Left ventricle myocardium inferior (tissue), 1 donor: Measurements from ENCODE around the gene ITPKB. TPM values are rescaled to one million over a fixed set of nuclear protein-coding genes. Genes with fewer than 3 reads are reported as not detected.

Experiments
- DNase-seq: peaks from one replicate; pipeline ENCODE4 v3.0.0-alpha.2; 2020
- H3K27ac ChIP-seq: fragments of 200-600 bp; replicated peaks from 2 replicates; pipeline ENCODE4 v1.8.0; 2021
- H3K27me3 ChIP-seq: fragments of 200-600 bp; 2 replicates; pipeline ENCODE4 v1.8.0; 2021; ENCODE audit warnings: low read depth
- H3K36me3 ChIP-seq: fragments of 200-600 bp; 2 replicates; pipeline ENCODE4 v1.8.0; 2021
- H3K4me1 ChIP-seq: fragments of 200-600 bp; 2 replicates; pipeline ENCODE4 v1.8.0; 2021
- H3K4me3 ChIP-seq: fragments of 200-600 bp; 2 replicates; pipeline ENCODE4 v1.8.0; 2021; ENCODE audit warnings: mild to moderate bottlenecking, moderate library complexity
- H3K9me3 ChIP-seq: fragments of 200-600 bp; replicated peaks from 2 replicates; pipeline ENCODE4 v1.8.0; 2021
- intact Hi-C: fragments of 100-400 bp; cut with micrococcal nuclease; formaldehyde crosslinking; loops from one replicate; pipeline ENCODE4 v1.11.0; 2022
- total RNA-seq: library from RNA; stranded (reverse); fragmentation: NEBNext Ultra II Directional; extraction: Animal tissue kit (Norgen Biotek cat#: 25700); gene quantifications from one replicate; pipeline ENCODE4 v1.2.1, GENCODE V29; 2021
- TF ChIP-seq, protein P1 (sequence below): fragments of 200-600 bp; IDR thresholded peaks from 2 replicates; pipeline ENCODE4 v1.8.0; 2021; ENCODE audit warnings: antibody characterized with exemption, mild to moderate bottlenecking, borderline replicate concordance
- donor health status: DM: no; HTN: yes; CAD: no; lungs with severe emphysema.

The ITPKB gene
- total RNA-seq, 1 donor from 2014 or later = 15.7 TPM

- no peak overlapping the region for H3K27ac ChIP-seq
- no peaks in the 10 kb centered on the region for H3K4me1 ChIP-seq
- no peaks in the 10 kb centered on the region for H3K27me3 ChIP-seq
- DNase-seq = no peak
- TF ChIP-seq, protein P1, sequence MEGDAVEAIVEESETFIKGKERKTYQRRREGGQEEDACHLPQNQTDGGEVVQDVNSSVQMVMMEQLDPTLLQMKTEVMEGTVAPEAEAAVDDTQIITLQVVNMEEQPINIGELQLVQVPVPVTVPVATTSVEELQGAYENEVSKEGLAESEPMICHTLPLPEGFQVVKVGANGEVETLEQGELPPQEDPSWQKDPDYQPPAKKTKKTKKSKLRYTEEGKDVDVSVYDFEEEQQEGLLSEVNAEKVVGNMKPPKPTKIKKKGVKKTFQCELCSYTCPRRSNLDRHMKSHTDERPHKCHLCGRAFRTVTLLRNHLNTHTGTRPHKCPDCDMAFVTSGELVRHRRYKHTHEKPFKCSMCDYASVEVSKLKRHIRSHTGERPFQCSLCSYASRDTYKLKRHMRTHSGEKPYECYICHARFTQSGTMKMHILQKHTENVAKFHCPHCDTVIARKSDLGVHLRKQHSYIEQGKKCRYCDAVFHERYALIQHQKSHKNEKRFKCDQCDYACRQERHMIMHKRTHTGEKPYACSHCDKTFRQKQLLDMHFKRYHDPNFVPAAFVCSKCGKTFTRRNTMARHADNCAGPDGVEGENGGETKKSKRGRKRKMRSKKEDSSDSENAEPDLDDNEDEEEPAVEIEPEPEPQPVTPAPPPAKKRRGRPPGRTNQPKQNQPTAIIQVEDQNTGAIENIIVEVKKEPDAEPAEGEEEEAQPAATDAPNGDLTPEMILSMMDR = no peak
- H3K36me3 ChIP-seq = no peaks in the 10 kb centered on the region
- H3K9me3 ChIP-seq = no peaks in the 10 kb centered on the region
- no peak overlapping the region for H3K4me3 ChIP-seq
- intact Hi-C loops = loop anchor here (10.0 kb wide), 1 partner anchor 75 kb away; the partner anchor contains the start of gene ITPKB
Measured at GRCh38 chr1:226659641-226660040, 79.4 kb downstream of the ITPKB start.

- TF ChIP-seq, protein P1 = no peak
- Histone ChIP-seq H3K9me3 (no peaks in the 10 kb centered on the region), H3K27ac (no peak overlapping the region), H3K27me3 (no peaks in the 10 kb centered on the region), H3K4me1 (no peaks in the 10 kb centered on the region), H3K36me3 (no peaks in the 10 kb centered on the region), H3K4me3 (no peak overlapping the region)
- no peak for DNase-seq
- intact Hi-C loops = loop anchor here (10.0 kb wide), 1 partner anchor 76 kb away; the partner anchor contains the start of gene ITPKB
Measured at GRCh38 chr1:226659136-226659535, 79.9 kb downstream of the ITPKB start.

DNA sequence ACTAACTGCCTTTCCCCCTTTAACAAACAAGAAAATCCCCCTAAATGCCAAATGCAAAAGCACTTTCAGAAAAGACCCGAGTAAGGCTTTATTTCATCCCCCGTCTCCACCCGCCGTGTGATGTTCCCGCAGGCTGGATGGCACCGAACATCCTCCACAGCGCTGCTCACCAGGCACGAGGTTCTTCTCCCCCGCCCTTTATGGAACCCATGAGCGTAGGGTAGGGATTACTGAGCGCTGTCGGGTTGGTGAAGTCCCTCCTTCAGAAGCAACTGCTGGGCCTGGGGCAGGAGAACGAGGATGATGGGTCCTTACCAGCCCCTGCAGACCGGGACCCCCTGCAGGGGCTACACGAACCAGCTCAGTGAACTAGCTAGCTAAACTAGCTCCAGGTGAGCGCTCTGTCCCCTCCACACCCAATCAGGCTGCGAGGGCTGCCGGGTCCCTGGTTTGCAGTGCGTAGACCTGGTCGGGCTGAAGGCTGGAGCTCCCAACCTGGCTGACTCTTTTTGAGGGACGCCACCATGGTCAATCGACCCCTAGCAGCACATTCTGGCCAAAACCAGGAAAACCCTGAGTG lies 80.4 kb downstream of the ITPKB start:
- Histone ChIP-seq H3K27me3 (no peaks in the 10 kb centered on the region), H3K4me3 (no peak overlapping the region), H3K36me3 (no peaks in the 10 kb centered on the region), H3K27ac (no peak overlapping the region), H3K9me3 (no peaks in the 10 kb centered on the region), H3K4me1 (no peaks in the 10 kb centered on the region)
- TF ChIP-seq, protein P1 = no peak
- intact Hi-C loops = loop anchor here (10.0 kb wide), 1 partner anchor 76 kb away; the partner anchor contains the start of gene ITPKB
- no peak for DNase-seq

DNA sequence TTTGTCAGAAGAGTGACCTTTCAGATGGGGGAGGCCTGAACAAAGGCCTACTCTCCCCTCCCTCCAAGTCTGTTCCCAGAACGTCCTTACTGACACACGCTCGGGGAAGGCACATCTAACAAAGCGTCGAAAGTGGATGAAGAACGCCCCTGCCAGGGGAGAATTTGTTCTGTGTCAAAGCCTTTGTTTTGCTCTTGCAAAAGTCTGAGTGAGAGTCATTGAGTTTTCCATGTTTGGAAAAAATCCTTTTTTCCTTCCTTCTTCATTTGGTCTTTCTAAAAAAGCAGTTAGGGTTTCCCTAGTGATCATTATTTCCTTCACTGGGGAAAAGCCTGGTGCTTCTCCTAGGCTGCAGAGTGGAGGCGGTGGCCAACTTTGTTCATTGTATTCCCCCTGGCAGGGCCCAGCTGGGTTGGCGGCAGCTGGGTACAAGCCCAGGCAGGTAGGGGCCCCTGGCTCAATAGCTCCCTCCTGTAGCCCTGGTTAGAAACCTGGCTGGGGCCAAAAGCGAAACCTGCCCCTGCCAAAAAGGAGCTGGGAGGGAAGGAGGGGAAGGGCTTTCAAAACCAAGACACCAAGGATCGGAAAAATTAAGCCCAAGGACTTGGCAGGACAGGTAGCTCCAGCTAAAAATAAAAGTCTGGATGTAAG lies 81.1 kb downstream of the ITPKB start:
- no peaks in the 10 kb centered on the region for H3K27me3 ChIP-seq
- TF ChIP-seq, protein P1 = no peak
- DNase-seq = no peak
- no peaks in the 10 kb centered on the region for H3K4me1 ChIP-seq
- no peak overlapping the region for H3K4me3 ChIP-seq
- no peaks in the 10 kb centered on the region for H3K36me3 ChIP-seq
- H3K27ac ChIP-seq = no peak overlapping the region
- intact Hi-C loops = loop anchor here (10.0 kb wide), 1 partner anchor 77 kb away; the partner anchor contains the start of gene ITPKB
- no peaks in the 10 kb centered on the region for H3K9me3 ChIP-seq

GRCh38 chr1:226656601-226657277 lies 82.3 kb downstream of the ITPKB start:
- H3K27me3 ChIP-seq = no peaks in the 10 kb centered on the region
- intact Hi-C loops = loop anchor here (10.0 kb wide), 1 partner anchor 78 kb away; the partner anchor contains the start of gene ITPKB
- H3K9me3 ChIP-seq = no peaks in the 10 kb centered on the region
- no peak overlapping the region for H3K4me3 ChIP-seq
- no peaks in the 10 kb centered on the region for H3K4me1 ChIP-seq
- no peak overlapping the region for H3K27ac ChIP-seq
- TF ChIP-seq, protein P1 = no peak
- peak; percentile 13 for DNase-seq
- H3K36me3 ChIP-seq = no peaks in the 10 kb centered on the region
